Liver (tissue), 3 donors: ENCODE data around the gene CD9.

Source experiments
- EGR1 ChIP-seq, 2 donors: IDR thresholded peaks; 2 replicates each; pipeline ENCODE4 v1.6.1; 2016 to 2018; ENCODE audit warnings: antibody characterized with exemption in 2 of 2, low read depth in 2 of 2
- JUND ChIP-seq, 2 donors: IDR thresholded peaks; 2 replicates each; pipeline ENCODE4 v1.6.1; 2016; ENCODE audit warnings: antibody characterized with exemption in 2 of 2
- RXRA ChIP-seq, 2 donors: IDR thresholded peaks; 2 replicates each; pipeline ENCODE4 v1.6.1; 2017 to 2018; ENCODE audit warnings: antibody characterized with exemption in 2 of 2, mild to moderate bottlenecking in 1 of 2
- SP1 ChIP-seq: IDR thresholded peaks from 2 replicates; pipeline ENCODE4 v1.6.1; 2018; ENCODE audit warnings: antibody characterized with exemption, mild to moderate bottlenecking
- TAF1 ChIP-seq: conservative IDR thresholded peaks from 2 replicates; pipeline ENCODE4 v1.6.1; 2016; ENCODE audit warnings: antibody characterized with exemption, mild to moderate bottlenecking
- TF ChIP-seq, protein P1 (sequence below): fragments of 150-350 bp; IDR thresholded peaks from 2 replicates; pipeline ENCODE4 v1.5.1; 2017; ENCODE audit warnings: improper control_type of control experiment, low read depth, low read length; ENCODE audit not compliant: missing input control
- TF ChIP-seq, protein P2 (sequence below): IDR thresholded peaks from 2 replicates; pipeline ENCODE4 v1.6.1; 2016; ENCODE audit warnings: antibody characterized with exemption
- TF ChIP-seq, protein P3 (sequence below): IDR thresholded peaks from 2 replicates; pipeline ENCODE4 v1.6.1; 2016; ENCODE audit warnings: antibody characterized with exemption, mild to moderate bottlenecking
- donor health status: healthy.
- donor health status: healthy.

DNA sequence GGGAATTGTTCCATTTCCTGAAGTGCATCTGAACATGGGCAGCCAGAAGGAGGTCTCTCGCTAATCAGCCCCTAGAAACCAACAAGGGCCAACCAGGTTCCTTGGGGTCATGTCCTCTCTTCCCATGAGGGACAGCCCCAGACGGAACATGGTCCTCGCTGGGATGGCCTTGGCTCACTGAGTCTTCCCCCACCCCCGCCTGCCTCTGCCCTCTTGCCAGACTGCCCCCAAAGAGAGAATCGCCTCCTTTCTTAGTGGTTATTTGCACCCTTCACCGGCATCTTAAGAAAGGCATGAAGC is 36.4 kb downstream of the CD9 start:
- TF ChIP-seq, protein P1, sequence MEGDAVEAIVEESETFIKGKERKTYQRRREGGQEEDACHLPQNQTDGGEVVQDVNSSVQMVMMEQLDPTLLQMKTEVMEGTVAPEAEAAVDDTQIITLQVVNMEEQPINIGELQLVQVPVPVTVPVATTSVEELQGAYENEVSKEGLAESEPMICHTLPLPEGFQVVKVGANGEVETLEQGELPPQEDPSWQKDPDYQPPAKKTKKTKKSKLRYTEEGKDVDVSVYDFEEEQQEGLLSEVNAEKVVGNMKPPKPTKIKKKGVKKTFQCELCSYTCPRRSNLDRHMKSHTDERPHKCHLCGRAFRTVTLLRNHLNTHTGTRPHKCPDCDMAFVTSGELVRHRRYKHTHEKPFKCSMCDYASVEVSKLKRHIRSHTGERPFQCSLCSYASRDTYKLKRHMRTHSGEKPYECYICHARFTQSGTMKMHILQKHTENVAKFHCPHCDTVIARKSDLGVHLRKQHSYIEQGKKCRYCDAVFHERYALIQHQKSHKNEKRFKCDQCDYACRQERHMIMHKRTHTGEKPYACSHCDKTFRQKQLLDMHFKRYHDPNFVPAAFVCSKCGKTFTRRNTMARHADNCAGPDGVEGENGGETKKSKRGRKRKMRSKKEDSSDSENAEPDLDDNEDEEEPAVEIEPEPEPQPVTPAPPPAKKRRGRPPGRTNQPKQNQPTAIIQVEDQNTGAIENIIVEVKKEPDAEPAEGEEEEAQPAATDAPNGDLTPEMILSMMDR, result no peak
- TF ChIP-seq, protein P2, sequence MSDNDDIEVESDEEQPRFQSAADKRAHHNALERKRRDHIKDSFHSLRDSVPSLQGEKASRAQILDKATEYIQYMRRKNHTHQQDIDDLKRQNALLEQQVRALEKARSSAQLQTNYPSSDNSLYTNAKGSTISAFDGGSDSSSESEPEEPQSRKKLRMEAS, result no peak
- TF ChIP-seq EGR1 (IDR thresholded peaks at IDR 0.05; ENCODE audit: low read depth in 2 of 2), result no peak
- no peak for TF ChIP-seq SP1
- TF ChIP-seq RXRA (IDR thresholded peaks at IDR 0.05), result no peak
- TF ChIP-seq, protein P3, sequence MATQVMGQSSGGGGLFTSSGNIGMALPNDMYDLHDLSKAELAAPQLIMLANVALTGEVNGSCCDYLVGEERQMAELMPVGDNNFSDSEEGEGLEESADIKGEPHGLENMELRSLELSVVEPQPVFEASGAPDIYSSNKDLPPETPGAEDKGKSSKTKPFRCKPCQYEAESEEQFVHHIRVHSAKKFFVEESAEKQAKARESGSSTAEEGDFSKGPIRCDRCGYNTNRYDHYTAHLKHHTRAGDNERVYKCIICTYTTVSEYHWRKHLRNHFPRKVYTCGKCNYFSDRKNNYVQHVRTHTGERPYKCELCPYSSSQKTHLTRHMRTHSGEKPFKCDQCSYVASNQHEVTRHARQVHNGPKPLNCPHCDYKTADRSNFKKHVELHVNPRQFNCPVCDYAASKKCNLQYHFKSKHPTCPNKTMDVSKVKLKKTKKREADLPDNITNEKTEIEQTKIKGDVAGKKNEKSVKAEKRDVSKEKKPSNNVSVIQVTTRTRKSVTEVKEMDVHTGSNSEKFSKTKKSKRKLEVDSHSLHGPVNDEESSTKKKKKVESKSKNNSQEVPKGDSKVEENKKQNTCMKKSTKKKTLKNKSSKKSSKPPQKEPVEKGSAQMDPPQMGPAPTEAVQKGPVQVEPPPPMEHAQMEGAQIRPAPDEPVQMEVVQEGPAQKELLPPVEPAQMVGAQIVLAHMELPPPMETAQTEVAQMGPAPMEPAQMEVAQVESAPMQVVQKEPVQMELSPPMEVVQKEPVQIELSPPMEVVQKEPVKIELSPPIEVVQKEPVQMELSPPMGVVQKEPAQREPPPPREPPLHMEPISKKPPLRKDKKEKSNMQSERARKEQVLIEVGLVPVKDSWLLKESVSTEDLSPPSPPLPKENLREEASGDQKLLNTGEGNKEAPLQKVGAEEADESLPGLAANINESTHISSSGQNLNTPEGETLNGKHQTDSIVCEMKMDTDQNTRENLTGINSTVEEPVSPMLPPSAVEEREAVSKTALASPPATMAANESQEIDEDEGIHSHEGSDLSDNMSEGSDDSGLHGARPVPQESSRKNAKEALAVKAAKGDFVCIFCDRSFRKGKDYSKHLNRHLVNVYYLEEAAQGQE, result no peak
- no peak for TF ChIP-seq TAF1
- no peak for TF ChIP-seq JUND (IDR thresholded peaks at IDR 0.05)
